Kidney epithelial cell (primary cell): ENCODE measurements around the gene BCAS4. TPM values are rescaled to one million over a fixed set of nuclear protein-coding genes. Genes with fewer than 3 reads are reported as not detected.
"Not testable (repeated sequence)": the region's sequence is repeated elsewhere in the genome, so short reads cannot be mapped to it uniquely, and the experiment has no call there.

ENCODE experiments used
- DNase-seq: peaks from one replicate; pipeline ENCODE4 v3.0.0-alpha.2; 2010; ENCODE audit warnings: low read depth
- H3K27me3 ChIP-seq: 2 replicates; pipeline ENCODE4 v1.6.0; 2011; ENCODE audit warnings: low read length; ENCODE audit not compliant: control insufficient read depth, insufficient read depth
- H3K36me3 ChIP-seq: 2 replicates; pipeline ENCODE4 v1.5.1; 2011; ENCODE audit warnings: low read length; ENCODE audit not compliant: control insufficient read depth, insufficient read depth
- H3K4me3 ChIP-seq: 2 replicates; pipeline ENCODE4 v1.5.1; 2011; ENCODE audit warnings: low read depth, mild to moderate bottlenecking, control low read depth, low read length
- CTCF ChIP-seq: IDR thresholded peaks from 2 replicates; pipeline ENCODE4 v1.5.1; 2011; ENCODE audit warnings: mild to moderate bottlenecking, moderate library complexity, low read length, control low read depth, inconsistent platforms; ENCODE audit not compliant: insufficient read depth, poor library complexity, severe bottlenecking
- total RNA-seq: library from RNA; depleted of rRNA; stranded (reverse); fragments of >200 nt; gene quantifications from 2 replicates; pipeline ENCODE4 v1.2.3, GENCODE V29; 2015

The BCAS4 gene
- total RNA-seq, 1 donor from 2014 or later, result 28.0 TPM

- H3K36me3 ChIP-seq, result no peaks in the 10 kb centered on the region
- DNase-seq, result no peak
- no peak overlapping the region for H3K4me3 ChIP-seq
- no peaks in the 10 kb centered on the region for H3K27me3 ChIP-seq
- no peak for TF ChIP-seq CTCF
Measured at GRCh38 chr20:50797142-50797541, 2.3 kb downstream of the BCAS4 start.

- no peak for DNase-seq
- H3K4me3 ChIP-seq, result no peak overlapping the region
Measured at GRCh38 chr20:50798650-50799049, 3.8 kb downstream of the BCAS4 start.

GRCh38 chr20:50799176-50799889 is 4.5 kb downstream of the BCAS4 start:
- TF ChIP-seq CTCF, result no peak
- Histone ChIP-seq H3K36me3 (no peaks in the 10 kb centered on the region), H3K4me3 (no peak overlapping the region), H3K27me3 (no peaks in the 10 kb centered on the region)
- DNase-seq, result no peak

More at GRCh38 chr20:50798650-50799049, 3.8 kb downstream of the BCAS4 start:
- no peak for TF ChIP-seq CTCF
- Histone ChIP-seq H3K36me3 (no peaks in the 10 kb centered on the region), H3K27me3 (no peaks in the 10 kb centered on the region)

GRCh38 chr20:50799890-50800550 is 5.2 kb downstream of the BCAS4 start:
- no peak for TF ChIP-seq CTCF
- no peak overlapping the region for H3K4me3 ChIP-seq
- H3K27me3 ChIP-seq, result no peaks in the 10 kb centered on the region
- H3K36me3 ChIP-seq, result no peaks in the 10 kb centered on the region
- no peak for DNase-seq

- not testable (repeated sequence) for DNase-seq, H3K27me3 ChIP-seq, H3K36me3 ChIP-seq, H3K4me3 ChIP-seq
Measured at GRCh38 chr20:50800986-50801746, 6.3 kb downstream of the BCAS4 start.

GRCh38 chr20:50801747-50802125 is 6.9 kb downstream of the BCAS4 start:
- TF ChIP-seq CTCF, result no peak
- Histone ChIP-seq H3K36me3 (no peaks in the 10 kb centered on the region), H3K4me3 (no peak overlapping the region), H3K27me3 (no peaks in the 10 kb centered on the region)
- DNase-seq, result no peak
